ENCODE data around the gene GPR135.

GRCh38 chr14:59478540-59478939, 13.4 kb upstream of the GPR135 start:
- TF ChIP-seq POLR2A (IDR thresholded peaks at IDR 0.05) (no peak), CTCF (IDR thresholded peaks at IDR 0.05) (no peak)

Measured in gastroesophageal sphincter (tissue), 3 donors.